Measurements from ENCODE around the gene RAD23A. TPM values are rescaled to one million over a fixed set of nuclear protein-coding genes. Genes with fewer than 3 reads are reported as not detected.
"Not testable (repeated sequence)": the region's sequence is repeated elsewhere in the genome, so short reads cannot be mapped to it uniquely, and the experiment has no call there.

RAD23A gene
- total RNA-seq, 1 experiment from 2014 or later: 126 TPM

DNA sequence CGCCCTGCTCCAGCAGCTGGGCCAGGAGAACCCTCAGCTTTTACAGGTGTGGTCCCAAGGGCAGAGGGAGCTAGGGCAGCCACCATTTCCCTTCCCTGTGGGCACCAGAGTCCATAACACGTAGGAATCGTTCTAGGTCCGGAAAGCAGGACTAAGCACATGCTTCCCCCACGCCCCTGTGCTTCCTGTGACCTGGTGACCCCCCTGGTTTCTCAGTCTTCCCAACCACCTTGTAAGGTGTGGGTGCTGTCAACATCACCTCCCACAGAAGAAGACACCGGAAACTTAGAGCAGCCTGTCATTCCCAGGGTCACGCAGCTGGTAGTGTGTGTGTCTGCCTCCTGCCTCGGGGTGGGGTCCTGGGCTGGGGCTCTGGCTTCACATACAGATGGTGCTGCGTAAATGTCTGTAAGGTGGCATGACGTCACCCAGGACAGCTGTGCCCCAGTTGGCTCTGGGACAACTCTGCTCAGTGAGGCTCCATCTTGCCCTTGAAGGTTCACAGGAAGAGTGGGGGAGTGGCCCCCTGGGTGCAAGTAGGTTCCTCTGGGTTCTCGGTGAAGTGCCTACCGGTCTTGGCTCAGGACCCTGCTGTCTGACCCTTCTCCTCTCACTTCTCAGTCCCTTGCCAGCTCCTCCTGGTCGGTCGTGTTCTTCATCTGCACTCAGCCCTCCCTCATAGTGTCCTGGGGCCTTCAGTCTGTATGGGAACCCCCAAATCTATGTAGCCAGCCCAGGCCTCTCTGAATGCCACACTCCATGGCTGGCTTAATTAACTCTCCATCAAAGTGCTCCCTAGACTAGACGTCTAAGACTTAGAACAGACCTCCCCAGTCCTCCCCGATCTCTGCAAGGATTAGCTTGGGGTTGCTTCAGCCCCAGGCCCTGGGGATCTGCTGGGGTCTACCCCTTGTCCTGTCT lies 4.0 kb downstream of the RAD23A start:
- DNase-seq (ENCODE audit: low read depth, low spot score): no peak
- in situ Hi-C loops (cut with HindIII; ENCODE audit: low pct_unique_long_range_greater_than_20kb, low sequenced_read_pairs): no loop called here

DNA sequence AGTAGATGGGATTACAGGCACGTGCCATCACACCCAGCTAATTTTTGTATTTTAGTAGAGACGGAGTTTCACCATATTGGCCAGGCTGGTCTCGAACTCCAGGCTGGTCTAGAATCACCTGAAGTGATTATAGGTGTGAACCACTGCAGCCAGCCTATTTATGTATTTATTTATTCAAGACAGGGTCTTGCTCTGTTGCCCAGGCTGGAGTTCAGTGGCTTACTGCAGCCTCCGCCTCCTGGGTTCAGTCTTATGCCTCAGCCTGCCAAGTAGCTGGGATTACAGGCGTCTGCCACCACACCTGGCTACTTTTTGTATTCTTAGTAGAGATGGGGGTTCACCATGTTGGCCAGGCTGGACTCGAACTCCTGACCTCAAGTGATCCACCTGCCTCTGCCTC lies 6.4 kb downstream of the RAD23A start:
- in situ Hi-C loops (cut with HindIII; ENCODE audit: low pct_unique_long_range_greater_than_20kb, low sequenced_read_pairs); DNase-seq (ENCODE audit: low read depth, low spot score): not testable (repeated sequence)

DNA sequence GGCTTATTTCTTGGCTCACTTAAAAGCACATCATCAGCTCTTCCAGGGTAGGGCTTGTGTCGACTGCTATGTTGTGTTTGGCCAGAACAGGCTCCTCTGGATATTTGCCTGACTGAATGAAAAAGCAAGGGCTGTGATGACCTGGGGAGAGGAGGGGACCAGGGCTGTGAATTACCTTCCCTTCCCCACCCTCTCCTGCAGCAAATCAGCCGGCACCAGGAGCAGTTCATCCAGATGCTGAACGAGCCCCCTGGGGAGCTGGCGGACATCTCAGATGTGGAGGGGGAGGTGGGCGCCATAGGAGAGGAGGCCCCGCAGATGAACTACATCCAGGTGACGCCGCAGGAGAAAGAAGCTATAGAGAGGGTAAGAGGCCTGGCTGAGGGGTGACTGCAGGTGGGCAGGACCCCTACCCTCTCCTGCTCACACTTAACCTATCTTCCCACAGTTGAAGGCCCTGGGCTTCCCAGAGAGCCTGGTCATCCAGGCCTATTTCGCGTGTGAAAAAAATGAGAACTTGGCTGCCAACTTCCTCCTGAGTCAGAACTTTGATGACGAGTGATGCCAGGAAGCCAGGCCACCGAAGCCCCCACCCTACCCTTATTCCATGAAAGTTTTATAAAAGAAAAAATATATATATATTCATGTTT lies 7.0 kb downstream of the RAD23A start:
- DNase-seq (ENCODE audit: low read depth, low spot score): no peak
- in situ Hi-C loops (cut with HindIII; ENCODE audit: low pct_unique_long_range_greater_than_20kb, low sequenced_read_pairs): no loop called here

DNA sequence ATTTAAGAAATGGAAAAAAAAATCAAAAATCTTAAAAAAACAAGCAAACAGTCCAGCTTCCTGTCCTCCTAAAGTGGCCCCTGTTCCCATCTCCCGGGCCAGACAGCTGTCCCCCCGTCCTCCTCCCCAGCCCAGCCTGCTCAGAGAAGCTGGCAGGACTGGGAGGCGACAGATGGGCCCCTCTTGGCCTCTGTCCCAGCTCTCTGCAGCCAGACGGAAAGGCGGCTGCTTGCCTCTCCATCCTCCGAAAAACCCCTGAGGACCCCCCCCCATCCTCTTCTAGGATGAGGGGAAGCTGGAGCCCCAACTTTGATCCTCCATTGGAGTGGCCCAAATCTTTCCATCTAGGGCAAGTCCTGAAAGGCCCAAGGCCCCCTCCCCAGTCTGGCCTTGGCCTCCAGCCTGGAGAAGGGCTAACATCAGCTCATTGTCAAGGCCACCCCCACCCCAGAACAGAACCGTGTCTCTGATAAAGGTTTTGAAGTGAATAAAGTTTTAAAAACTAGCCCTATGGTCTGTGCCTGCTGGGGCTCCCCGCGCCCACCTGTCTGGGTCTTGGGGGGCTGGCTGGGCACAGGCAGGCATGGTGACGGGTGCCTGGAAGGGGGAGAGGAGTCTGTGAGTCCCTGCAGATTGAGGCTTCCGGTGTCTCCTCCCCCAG lies 7.6 kb downstream of the RAD23A start:
- in situ Hi-C loops (cut with HindIII; ENCODE audit: low pct_unique_long_range_greater_than_20kb, low sequenced_read_pairs): no loop called here
- no peak for DNase-seq (ENCODE audit: low read depth, low spot score)

DNA sequence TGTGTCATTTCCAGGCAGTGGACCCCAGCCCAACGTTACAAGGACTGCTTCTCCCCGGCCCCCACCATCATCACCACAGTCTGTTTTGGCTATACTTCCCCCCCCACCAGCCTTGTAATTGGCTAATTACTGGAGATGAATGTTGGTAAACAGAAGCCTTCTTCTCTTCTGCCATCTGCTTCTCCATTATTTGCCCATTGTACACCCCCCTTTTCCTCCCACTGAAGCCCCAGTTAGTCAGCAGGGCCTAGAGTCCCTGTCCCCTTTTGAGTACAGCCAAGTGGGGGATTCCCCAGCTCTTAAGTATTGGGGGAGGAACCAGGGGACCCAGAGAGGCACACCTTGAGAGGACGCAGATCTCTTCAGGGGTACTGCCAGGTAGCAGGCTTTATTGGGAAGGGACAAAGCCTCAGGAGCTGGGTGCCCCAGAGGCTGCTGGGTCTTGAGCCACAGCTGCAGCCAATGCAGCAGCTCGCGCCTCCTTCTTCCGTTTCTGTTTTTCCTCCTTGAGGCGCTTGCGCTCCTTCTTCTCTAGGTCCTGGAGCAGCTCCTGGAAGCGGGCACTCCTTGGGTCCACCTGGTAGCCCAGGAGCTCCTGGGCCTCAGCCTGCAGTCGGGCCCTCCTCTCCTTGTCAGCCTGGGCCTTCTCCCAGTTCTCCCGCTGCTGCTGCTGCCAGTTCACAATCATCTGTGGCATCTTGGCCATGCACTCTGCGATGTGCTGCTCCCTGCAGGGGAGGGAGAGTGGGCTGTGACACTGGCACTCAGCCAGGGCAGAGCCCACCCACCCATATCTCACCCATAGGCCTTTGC lies 8.3 kb downstream of the RAD23A start:
- DNase-seq (ENCODE audit: low read depth, low spot score): no peak
- in situ Hi-C loops (cut with HindIII; ENCODE audit: low pct_unique_long_range_greater_than_20kb, low sequenced_read_pairs): no loop called here

DNA sequence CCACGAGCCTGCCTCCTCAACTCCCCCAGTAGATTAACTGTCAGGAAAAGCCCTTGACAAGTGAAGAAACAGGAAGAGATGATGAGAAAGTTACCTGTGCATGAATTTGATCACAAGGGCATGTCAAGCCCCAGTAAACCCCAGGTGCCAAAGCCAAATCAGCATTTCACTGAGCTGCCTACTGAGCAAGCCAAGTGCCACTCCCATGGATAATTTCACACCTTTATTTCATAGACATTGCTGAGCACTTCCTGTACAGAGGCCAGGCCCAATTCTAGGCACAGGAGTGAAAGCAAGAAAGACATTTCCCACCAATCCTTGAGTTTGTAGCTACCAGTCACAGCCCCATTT lies 8.9 kb downstream of the RAD23A start:
- DNase-seq (ENCODE audit: low read depth, low spot score): no peak
- in situ Hi-C loops (cut with HindIII; ENCODE audit: low pct_unique_long_range_greater_than_20kb, low sequenced_read_pairs): no loop called here

DNA sequence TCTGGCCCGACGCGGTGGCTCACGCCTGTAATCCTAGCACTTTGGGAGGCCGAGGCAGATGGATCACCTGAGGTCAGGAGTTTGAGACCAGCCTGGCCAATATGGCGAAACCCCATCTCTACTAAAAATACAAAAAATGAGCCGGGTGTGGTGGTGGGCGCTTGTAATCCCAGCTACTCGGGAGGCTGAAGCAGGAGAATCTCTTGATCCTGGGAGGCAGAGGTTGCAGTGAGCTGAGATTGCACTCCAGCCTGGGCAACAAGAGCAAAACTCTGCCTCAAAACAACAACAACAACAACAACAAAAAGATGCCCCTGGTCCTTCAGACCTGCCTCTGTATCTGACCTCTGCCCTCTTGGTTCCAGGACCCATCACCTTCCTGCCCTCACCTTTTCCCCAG lies 9.9 kb downstream of the RAD23A start:
- DNase-seq (ENCODE audit: low read depth, low spot score); in situ Hi-C loops (cut with HindIII; ENCODE audit: low pct_unique_long_range_greater_than_20kb, low sequenced_read_pairs): not testable (repeated sequence)

DNA sequence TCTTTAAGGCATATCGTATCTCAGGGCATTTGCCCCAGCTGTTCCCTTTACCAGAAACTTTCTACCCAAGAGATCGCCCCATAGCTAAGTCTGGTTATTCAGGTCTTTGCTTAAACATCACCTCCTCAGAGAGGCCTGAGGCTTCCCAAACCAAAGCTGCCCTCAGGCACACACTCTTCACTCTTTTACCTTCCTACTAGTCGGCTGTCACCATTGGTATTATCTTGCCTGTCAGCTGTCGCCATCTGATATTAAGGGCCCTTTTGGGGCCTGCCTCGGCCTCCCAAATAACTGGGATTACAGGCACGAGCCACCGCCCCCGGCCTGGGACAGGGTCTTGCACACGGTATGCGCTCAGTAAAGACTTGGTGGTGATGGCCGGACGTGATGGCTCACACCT lies 10.3 kb downstream of the RAD23A start:
- in situ Hi-C loops (cut with HindIII; ENCODE audit: low pct_unique_long_range_greater_than_20kb, low sequenced_read_pairs): no loop called here
- no peak for DNase-seq (ENCODE audit: low read depth, low spot score)

DNA sequence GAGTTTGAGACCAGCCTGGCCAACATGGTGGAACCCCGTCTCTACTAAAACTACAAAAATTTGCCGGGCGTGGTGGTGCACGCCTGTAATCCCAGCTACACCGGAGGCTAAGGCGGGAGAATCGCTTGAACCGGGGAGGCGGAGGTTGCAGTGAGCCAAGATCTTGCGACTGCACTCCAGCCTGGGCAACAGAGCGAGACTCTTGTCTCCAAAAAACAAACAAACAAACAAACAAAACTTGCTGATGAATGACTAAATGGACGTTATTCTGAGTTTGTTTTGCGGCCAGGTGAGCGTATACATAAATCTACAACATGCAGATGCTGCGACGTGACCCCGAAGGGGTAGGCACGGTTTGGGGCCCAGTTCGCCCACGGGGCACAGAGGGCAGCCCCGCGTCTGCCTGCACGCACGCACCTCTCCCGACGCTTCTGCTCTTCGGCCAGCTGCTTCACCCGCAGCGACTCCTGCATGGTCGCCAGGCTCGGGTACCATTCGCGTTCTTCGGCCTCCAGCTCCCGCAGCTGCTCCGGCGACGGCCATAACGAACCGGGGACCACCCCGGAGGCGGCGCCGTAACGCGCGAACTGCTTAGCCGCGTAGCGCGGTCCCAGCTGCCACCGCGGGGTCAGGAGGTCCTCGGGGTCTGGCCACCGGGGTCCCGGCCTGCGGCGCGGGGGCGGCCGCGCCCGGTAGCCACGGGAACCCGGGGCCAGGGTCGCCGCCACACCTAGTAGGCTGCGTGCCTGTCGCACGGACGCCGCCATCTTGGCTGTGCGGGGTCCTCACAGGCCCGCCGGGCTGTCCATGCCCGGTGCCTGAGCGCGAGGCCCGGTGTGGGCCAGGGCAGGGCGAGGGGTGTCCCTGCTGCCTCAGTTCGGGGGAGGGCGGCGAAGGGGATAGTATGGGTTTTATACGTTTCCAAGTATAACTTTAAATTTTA lies 11.1 kb downstream of the RAD23A start, which contains the start of gene GADD45GIP1:
Gene GADD45GIP1, minus strand, starts transcription at position 778 of the 943 bp plus-strand sequence. Its CDS starts 11 bp downstream, at position 767.
- DNase-seq (ENCODE audit: low read depth, low spot score): peak; percentile 79
- in situ Hi-C loops (cut with HindIII; ENCODE audit: low pct_unique_long_range_greater_than_20kb, low sequenced_read_pairs): no loop called here

DNA sequence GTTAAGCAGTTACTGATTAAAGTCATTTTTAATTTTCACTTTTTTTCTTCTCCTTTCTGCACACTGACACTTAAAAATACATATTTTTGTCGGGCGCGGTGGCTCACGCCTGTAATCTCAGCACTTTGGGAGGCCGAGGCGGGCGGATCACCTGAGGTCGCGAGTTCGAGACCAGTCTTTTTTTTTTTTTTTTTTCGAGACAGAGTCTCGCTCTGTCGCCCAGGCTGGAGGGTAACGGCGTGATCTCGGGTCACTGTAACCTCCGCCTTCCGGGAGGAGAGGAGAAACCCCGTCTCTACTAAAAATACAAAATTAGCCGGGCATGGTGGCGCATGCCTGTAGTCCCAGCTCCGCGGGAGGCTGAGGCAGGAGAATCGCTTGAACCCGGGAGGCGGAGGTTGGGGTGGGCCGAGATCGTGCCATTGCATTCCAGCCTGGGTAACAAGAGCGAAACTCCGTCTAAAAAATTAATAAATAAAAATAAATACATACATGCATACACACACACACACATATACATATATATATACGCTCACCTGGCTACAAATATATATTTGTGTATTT lies 11.8 kb downstream of the RAD23A start:
- in situ Hi-C loops (cut with HindIII; ENCODE audit: low pct_unique_long_range_greater_than_20kb, low sequenced_read_pairs); DNase-seq (ENCODE audit: low read depth, low spot score): not testable (repeated sequence)

DNA sequence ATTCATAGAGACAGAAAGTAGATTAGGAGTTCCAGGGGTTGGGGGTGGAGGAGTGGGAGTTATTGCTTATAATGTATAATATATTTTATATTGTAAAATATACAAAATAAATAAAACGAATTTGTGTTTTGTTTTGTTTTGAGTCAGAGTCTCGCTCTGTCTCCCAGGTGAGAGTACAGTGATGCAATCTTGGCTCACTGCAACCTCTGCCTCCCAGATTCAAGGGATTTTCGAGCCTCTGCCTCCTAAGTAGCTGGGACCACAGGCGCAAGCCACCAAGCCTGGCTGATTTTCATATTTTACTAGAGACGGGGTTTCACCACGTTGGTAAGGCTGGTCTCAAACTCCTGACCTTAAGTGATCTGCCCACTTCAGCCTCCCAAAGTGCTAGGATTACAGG lies 13.8 kb downstream of the RAD23A start:
- no peak for DNase-seq (ENCODE audit: low read depth, low spot score)

DNA sequence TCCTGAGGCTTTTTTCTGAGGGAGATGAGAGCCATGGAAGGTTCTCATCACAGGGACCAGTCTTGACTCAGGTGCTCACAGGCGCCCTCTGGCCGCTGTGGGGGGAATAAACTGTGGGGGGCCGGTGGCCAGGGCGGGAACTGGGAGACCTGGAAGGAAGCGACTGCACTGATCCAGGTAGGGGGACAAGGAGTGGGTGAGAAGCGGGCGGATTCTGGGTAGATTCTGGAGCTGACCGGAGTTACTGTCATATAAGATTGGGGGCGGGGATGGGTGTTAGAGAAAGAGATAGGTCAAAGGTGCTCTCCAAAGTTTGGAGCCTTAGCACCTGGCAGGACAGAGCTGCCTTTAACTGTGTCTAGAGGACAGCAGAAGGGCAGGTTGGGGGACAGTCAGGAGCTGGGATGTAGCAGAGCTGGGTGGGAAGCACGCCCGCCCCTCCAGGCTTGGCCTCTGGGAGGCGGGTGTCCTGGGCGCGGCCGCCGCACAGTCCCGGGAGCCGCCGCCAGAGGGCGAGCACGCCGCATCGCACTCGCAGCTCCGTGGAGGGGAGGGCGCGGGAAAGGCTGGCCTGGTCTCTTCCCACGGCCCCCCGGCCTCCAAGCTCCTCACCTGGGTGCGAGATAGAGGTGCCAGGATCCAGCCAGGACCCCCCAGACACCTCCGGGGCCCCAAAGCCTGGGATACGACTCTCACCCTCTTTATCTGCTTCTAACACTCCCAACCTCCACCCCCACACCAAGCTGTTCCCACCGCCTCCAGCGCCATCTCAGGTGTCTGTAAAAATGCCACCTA lies 19.6 kb downstream of the RAD23A start:
- DNase-seq (ENCODE audit: low read depth, low spot score): peak; percentile 72
- in situ Hi-C loops (cut with HindIII; ENCODE audit: low pct_unique_long_range_greater_than_20kb, low sequenced_read_pairs): no loop called here

More for the DNA sequence above, 13.8 kb downstream of the RAD23A start:
- in situ Hi-C loops (cut with HindIII; ENCODE audit: low pct_unique_long_range_greater_than_20kb, low sequenced_read_pairs): no loop called here

DNA sequence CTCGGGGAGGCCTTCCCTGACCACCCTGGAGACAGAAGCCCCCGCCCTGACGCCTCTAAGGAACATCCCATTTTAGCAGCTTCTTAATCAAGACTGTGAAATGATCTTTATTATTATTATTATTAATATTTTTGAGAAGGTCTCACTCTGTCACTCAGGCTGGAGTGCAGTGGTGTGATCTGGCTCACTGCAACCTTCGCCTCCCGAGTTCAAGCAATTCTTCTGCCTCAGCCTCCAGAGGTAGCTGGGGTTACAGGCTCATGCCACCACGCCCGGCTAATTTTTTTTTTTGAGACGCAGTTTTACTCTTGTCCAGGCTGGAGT lies 20.1 kb downstream of the RAD23A start:
- in situ Hi-C loops (cut with HindIII; ENCODE audit: low pct_unique_long_range_greater_than_20kb, low sequenced_read_pairs): no loop called here

DNA sequence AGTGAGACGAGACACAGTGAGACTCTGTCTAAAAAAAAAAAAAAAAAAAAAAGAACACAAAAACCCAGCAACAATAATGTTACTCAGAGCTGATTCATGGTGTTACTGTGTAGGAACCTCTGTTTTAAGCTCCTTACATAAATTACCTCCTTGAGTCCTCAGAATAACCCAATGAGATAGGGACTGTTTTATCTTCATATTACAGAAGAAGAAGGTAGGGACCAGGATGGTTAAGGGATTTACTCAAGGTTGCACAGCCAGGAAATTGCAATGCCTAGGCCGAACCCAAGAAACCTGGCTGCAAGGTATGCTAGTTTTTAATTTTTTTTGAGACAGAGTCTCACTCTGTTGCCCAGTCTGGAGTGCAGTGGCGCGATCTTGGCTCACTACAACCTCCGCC lies 22.2 kb downstream of the RAD23A start:
- no peak for DNase-seq (ENCODE audit: low read depth, low spot score)
- in situ Hi-C loops (cut with HindIII; ENCODE audit: low pct_unique_long_range_greater_than_20kb, low sequenced_read_pairs): no loop called here

More for the DNA sequence above, 20.1 kb downstream of the RAD23A start:
- DNase-seq (ENCODE audit: low read depth, low spot score): no peak

DNA sequence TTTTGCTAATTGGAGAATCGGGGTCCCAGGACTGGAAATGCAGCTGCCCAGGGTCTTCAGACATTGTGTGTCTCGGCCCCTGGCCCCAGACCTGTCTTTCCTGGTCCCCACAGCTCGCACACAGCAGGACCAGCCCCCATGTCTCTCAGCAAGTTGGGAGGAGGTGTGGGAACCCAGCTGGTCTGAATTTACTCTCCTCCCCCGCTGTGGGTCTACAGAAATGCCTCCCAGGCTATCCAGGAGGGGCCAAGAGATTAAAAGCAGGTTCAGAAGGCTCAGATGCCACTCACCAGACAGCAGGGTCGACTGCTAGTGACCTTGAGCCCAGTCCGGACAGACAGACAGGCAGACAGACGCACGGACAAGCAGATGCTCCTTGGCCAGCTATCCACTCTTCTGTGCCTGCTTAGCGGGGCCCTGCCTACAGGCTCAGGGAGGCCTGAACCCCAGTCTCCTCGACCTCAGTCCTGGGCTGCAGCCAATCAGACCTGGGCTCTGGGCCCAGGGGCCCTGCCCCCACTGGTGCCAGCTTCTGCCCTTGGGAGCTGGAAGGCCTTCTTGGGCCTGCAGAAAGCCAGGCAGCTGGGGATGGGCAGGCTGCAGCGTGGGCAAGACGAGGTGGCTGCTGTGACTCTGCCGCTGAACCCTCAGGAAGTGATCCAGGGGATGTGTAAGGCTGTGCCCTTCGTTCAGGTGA lies 23.8 kb downstream of the RAD23A start, which contains the start of gene DAND5:
Gene DAND5, plus strand, starts transcription at position 285 of the 697 bp plus-strand sequence. Its CDS starts 85 bp downstream, at position 370.
- no peak for DNase-seq (ENCODE audit: low read depth, low spot score)
- in situ Hi-C loops (cut with HindIII; ENCODE audit: low pct_unique_long_range_greater_than_20kb, low sequenced_read_pairs): no loop called here
